Measurements from ENCODE around the gene LCAT. TPM values are rescaled to one million over a fixed set of nuclear protein-coding genes. Genes with fewer than 3 reads are reported as not detected.

The LCAT gene
- total RNA-seq, 1 donor from 2014 or later: 16.0 TPM

- intact Hi-C loops (cut with micrococcal nuclease): no loop called here
These were observed 6.5 kb upstream of the LCAT start for GRCh38 chr16:67950335-67950843.

DNA sequence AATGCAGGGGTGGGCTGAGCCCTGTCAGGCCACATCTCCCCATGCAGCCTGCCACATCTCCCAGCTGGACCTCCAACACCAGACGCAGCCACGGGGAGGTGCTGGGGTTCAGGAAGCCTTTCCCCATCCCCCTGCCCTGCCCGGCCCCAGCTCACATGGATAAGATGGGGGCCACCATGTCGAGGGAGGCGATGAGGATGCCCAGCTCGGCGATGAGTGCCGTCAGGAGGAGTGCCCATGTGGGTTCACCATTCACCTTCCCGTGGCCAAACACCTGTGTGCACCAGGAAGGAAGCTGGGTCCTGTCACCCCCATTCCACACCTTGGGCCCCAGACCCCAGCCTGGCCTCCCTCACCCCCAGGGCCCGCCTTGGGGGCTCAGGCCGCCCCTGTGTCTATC, 5.7 kb upstream of the LCAT start:
- intact Hi-C loops (cut with micrococcal nuclease): no loop called here

- intact Hi-C loops (cut with micrococcal nuclease): no loop called here
These were observed 4.1 kb upstream of the LCAT start for GRCh38 chr16:67948015-67948414.

DNA sequence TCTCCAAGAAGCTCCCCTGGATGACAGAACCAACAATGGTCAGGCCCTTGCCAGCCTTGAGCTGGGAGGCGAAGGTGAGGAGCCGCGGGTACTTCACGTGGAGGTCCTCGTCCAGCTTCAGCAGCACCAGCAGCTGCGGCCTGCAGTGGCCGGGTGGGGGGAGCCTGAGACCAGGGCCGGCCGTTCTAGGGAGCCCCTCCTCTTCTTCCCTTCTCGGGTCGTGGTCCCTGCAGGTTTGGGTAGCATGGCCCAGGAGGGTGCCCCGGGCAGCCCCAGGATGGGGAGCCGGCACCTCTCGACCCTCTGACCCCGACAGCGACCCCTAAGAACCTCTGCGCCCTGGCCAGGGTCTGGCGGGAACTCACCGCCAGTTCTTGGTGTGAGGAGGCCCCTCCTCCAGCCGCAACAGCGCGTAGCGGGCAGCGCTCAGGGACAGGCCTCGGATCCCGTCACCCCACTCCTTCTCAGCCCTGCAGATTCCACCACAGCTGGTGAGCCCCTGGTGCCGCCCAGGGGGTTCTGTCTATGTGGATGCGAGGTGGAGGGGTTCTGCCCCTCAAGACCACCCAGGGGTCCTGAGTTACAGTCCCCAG, 3.1 kb upstream of the LCAT start:
- intact Hi-C loops (cut with micrococcal nuclease): no loop called here

DNA sequence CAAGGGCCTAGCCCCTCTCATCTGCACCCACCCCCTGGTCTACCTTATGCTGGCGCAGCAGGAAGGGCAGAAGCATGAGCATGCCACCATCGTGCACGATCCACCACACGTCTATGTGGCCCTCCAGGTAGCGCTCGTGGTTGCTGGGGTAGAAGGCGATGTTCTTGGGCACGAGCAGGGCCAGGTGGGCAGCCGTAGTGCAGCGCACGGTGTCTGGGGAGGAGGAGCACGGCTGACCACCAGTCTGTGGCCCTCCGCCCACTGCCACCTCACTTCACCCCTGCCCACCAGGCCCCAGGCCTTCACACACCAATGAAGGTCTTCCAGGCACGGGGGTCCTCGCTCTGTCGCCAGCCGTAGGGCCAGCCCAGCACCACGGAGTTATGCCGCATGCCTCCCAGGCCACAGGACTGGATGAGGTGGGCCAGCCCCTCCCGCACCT, 2.2 kb upstream of the LCAT start:
- intact Hi-C loops (cut with micrococcal nuclease): no loop called here

DNA sequence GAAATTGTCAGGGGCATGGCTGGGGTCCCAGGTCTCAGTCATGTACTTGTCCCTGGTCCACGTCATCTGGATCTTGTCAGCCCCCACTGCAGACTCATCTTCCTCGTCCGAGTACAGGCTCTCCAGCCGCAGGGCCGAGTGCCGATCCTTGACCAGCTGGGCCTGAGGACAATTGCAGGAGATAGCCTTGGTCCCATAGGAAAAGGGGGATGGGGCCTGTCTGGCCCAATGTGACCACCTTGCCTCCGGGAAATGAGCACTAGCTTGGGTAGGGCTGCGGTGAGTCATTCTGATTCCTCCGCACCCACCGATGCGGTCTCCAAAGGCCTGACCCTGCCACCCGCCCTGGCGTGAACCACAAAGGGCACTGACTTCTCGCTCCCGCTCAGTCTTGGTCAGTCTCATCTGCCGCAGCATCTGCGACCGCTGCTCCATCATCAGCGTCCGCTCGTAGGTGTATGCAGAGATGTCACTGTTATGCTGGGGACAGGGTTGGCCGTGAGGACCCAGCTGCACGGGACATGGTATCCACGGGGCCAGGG, 1.5 kb upstream of the LCAT start:
- intact Hi-C loops (cut with micrococcal nuclease): no loop called here

GRCh38 chr16:67944690-67945391, 921 bp upstream of the LCAT start:
- intact Hi-C loops (cut with micrococcal nuclease): no loop called here

DNA sequence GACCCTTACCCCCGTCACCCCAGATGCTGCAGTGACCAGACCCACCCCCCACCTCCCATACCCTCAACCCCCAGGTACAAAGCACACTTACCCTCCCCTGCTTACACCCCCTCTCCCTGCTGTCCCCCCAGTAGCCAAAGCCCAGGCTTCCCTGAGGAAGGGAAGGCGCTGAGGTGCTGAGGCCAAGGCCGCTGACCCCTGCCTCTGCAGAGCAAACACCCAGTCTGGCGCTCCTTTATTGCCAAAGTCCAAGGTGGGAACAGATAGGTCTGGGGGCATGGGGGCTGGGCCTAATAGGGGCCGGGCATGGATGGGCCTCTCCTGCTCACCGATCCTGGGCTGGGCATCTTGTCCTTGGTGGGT, 683 bp downstream of the LCAT start:
- intact Hi-C loops (cut with micrococcal nuclease): no loop called here

- intact Hi-C loops (cut with micrococcal nuclease): no loop called here
These were observed 1.2 kb downstream of the LCAT start for GRCh38 chr16:67942510-67943255.

GRCh38 chr16:67942200-67942509, 1.8 kb downstream of the LCAT start:
- intact Hi-C loops (cut with micrococcal nuclease): no loop called here

DNA sequence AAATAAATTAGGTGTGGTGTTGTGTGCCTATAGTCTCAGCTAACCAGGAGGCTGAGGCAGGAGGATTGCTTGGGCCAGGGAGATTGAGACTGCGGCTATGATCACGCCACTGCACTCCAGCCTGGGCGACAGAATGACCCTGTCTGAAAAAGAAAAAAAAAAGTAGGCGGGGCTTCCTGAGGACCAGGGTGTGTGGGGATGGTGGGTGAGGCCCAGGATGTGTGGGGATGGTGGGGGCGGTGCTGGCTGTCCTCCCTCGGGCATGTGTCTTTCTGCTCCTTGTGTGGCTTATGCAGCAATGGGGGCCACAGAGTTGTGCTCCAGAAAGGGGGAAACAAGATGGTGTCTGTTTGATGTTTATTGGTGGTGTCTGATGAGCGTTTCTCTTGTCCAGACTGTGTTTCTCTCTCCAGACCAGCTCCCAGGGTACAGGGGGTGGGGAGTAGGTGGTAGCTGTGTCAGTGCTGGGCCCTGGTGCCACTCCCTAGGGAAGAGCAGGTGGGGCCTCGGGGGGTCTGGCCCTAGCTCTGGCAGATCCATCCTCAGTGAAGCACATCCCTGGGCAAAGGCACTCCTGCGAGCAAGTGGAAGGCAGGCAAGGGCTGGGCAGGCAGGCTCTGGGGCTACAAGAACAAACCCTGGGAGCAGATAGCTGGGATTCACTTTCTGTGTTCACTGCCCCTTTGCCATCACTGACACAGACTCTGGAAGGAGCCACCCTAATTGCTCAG, 2.3 kb downstream of the LCAT start:
- intact Hi-C loops (cut with micrococcal nuclease): no loop called here

GRCh38 chr16:67940446-67941089, 3.4 kb downstream of the LCAT start:
- intact Hi-C loops (cut with micrococcal nuclease): no loop called here

DNA sequence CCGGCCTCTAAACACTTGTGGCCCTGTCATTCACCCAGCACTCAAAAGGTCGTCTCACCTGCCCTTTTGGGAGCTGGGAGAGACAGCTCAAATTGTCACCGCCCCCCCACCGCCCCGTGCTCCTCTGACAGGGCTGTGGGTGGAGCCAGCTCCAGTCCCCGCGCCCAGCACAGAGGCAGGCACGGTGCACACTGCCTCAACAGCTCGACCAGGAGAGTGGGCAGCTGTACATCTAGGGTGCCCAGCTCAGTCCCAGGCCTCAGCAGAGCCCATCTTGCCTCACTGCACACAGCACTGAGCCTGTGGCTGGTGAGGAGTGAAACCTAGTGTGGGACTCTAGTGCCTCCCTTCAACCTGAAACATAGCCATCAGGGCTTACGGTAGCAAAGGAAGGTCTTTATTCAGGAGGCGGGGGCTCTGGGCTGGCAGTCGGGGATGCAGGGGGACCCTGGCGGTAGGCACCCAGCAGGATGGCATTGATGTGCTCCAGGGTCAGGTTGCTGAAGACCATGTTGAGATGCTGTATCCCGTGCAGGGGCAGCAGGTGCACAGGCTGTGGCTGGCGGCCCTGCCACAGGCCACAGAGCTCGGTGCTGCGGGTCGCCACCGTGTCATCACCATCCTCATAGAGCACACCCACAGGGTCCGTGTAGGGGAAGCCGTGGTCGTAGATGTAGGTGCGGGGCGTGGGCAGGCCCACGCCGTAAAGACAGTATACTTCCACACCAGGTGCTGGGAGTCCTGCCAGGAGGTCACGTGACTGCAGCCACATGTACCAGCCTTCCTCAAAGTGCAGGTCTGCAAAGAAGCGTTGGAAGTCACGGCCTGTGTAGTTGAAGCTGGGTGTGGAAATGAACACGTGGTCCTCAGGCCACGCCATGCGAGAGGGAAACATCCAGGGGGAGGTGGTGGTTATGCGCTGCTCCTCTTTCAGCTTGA, 4.1 kb downstream of the LCAT start:
- intact Hi-C loops (cut with micrococcal nuclease): loop anchor here (5.0 kb wide), 3 partner anchors 288 to 508 kb away; partner anchors contain the start of genes PRMT7, SLC7A6OS and SMPD3

GRCh38 chr16:67937713-67938112, 6.2 kb downstream of the LCAT start:
- intact Hi-C loops (cut with micrococcal nuclease): loop anchor here (5.0 kb wide), 3 partner anchors 290 to 510 kb away; partner anchors contain the start of genes PRMT7, SLC7A6OS and SMPD3

DNA sequence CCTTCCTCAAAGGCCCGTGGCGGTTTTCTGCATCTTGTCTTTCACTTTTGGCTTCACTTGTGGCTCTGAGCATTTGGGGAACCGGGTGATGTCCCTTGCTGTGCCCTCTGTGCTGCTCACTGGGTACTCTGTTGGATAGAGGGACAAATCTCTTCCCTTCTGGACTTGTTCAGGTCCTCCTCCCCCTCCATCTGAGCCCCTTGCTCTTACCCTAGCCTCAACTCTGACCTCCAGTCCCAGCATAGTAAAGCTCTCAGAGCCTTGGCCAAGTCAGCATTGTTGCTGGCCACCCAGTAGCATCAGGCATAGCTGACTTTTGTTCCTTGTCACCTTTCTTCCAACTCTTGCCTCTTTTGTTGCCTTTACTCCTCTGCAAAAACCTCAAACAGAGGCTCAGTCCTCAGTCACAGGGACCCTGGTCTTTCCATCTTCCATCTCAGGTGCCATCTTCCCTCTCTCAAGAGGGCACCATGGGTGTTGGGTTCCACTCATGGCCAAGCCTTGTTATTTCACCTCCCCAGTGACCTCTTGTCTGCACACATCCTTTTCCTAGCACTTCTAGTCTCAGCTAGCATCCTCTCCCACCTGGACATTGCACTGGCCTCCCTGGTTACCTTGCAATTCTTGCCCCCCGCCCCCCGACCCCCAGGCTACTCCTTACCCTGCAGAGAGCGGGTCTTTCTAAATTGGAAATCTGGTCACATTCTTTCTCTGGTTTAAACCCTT, 6.9 kb downstream of the LCAT start:
- intact Hi-C loops (cut with micrococcal nuclease): loop anchor here (1.0 to 5.0 kb wide), 5 partner anchors 103 to 510 kb away; partner anchors contain the start of genes PRMT7, SLC7A6OS and SMPD3

DNA sequence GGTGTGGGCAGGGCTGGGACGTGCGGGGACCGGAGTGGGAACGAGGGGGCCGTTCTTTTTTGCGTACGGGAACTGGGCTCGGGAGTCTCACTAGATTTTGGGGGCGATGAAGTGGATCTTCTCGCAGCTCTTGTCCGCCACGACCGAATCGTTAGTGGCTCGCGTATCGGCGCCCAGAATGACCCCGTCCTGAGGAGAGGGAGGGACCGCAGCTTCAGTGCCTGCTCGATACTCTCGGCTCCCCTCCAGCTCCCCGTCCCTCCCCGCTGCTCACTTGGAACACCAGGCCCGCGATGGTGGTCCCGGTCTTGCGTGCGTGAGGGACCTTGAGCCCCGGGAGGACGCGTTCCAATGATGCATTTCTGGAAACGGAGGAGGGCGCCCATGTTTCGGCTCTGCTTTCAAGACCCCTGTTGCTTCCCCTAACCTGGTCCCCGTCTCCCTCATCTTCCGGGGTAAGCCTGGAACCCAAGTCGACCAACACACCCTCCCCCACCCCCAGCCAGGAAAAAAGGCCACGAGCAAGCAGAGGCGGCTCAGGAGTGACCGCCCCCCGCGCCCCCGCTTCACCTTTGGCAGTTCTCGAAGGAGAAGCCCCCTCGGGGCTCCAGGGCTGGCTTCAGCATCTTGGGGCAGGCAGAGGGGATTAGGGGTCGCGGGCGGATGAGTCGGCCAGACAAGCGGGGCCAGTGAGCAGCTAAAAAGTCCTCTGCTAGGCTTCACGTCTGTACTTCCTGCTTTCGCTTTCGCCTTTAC, 7.6 kb downstream of the LCAT start, which contains the start of gene PSMB10:
Gene PSMB10 (minus strand): TSS at position 727 of the 756 bp plus-strand sequence. CDS start 101 bp downstream, at position 626.
- intact Hi-C loops (cut with micrococcal nuclease): loop anchor here (1.0 to 5.0 kb wide), 5 partner anchors 104 to 511 kb away; partner anchors contain the start of genes PRMT7, SLC7A6OS and SMPD3

- intact Hi-C loops (cut with micrococcal nuclease): loop anchor here (1.0 to 5.0 kb wide), 20 partner anchors 33 to 512 kb away; partner anchors contain the start of genes ACD, CTCF, DDX28 and DUS2
These were observed 8.4 kb downstream of the LCAT start for GRCh38 chr16:67935402-67936123.

Data from T-helper 1 cell treated with Interleukin-12 subunit alpha and Interleukin-12 subunit beta and Interleukin-4 antibody, amounts not matched to agents 30 ng/mL and 1 ng/mL, for 36 hours (primary cell).